HEK293 (cell line): Measurements from ENCODE around the gene NAV2.

Experiments
- CTCF ChIA-PET: fragments of 350-600 bp; formaldehyde crosslinking; extraction: SDS; loops from one replicate; lab custom pipeline; 2021; ENCODE audit warnings: antibody characterized with exemption; lab: Yijun Ruan, JAX
- POLR2A ChIA-PET: fragments of 300-600 bp; formaldehyde crosslinking; extraction: SDS; loops from one replicate; lab custom pipeline; 2020; ENCODE audit warnings: antibody characterized with exemption, inconsistent platforms; lab: Yijun Ruan, JAX
- H3K27ac ChIP-seq: fragments of 200-500 bp; sonication (Bioruptor generic); 2 replicates; pipeline ENCODE4 v1.5.1; 2014; ENCODE audit warnings: low read depth, low read length, control low read depth, inconsistent platforms; ENCODE audit errors: extremely low read depth
- H3K36me3 ChIP-seq, 2 experiments: fragments of 200-500 bp in 1 of 2; sonication (Bioruptor generic) in 1 of 2; 1 replicate in 1 of 2; 2 replicates in 1 of 2; pipeline ENCODE4 v1.5.1; 2014 to 2017; ENCODE audit warnings: inconsistent platforms in 2 of 2, low read length in 2 of 2; ENCODE audit not compliant: control insufficient read depth in 2 of 2, insufficient read depth in 1 of 2
- H3K4me1 ChIP-seq: fragments of 200-500 bp; sonication (Bioruptor generic); 2 replicates; pipeline ENCODE4 v1.5.1; 2014; ENCODE audit warnings: mild to moderate bottlenecking, low read length, inconsistent platforms; ENCODE audit not compliant: control insufficient read depth, insufficient read depth
- H3K4me3 ChIP-seq: 2 replicates; pipeline ENCODE4 v1.5.1; 2011; ENCODE audit warnings: low read depth, mild to moderate bottlenecking, control low read depth, low read length, moderate library complexity
- H3K9me3 ChIP-seq: fragments of 200-500 bp; sonication (Bioruptor generic); 2 replicates; pipeline ENCODE4 v1.5.1; 2014; ENCODE audit warnings: low read depth, low read length, inconsistent platforms; ENCODE audit not compliant: control insufficient read depth, insufficient read depth
- BCL11B ChIP-seq: fragments of 450-650 bp; formaldehyde crosslinking; IDR thresholded peaks from 2 replicates; pipeline ENCODE4 v1.5.1; 2016; ENCODE audit warnings: low read depth, missing biosample characterization, missing genetic modification characterization
- BCL6B ChIP-seq: fragments of 450-650 bp; formaldehyde crosslinking; IDR thresholded peaks from 2 replicates; pipeline ENCODE4 v1.5.1; 2017; ENCODE audit warnings: missing biosample characterization, missing genetic modification characterization
- GLIS1 ChIP-seq: fragments of 450-650 bp; formaldehyde crosslinking; IDR thresholded peaks from 2 replicates; pipeline ENCODE4 v1.5.1; 2016; ENCODE audit warnings: missing biosample characterization, missing genetic modification characterization
- HIC1 ChIP-seq: fragments of 450-650 bp; formaldehyde crosslinking; IDR thresholded peaks from 2 replicates; pipeline ENCODE4 v1.5.1; 2016; ENCODE audit warnings: missing biosample characterization, missing genetic modification characterization
- RBAK ChIP-seq: fragments of 450-650 bp; formaldehyde crosslinking; IDR thresholded peaks from 2 replicates; pipeline ENCODE4 v1.5.1; 2016; ENCODE audit warnings: missing biosample characterization, missing genetic modification characterization
- SCRT1 ChIP-seq: fragments of 450-650 bp; formaldehyde crosslinking; IDR thresholded peaks from 2 replicates; pipeline ENCODE4 v1.5.1; 2016; ENCODE audit warnings: missing biosample characterization, missing genetic modification characterization, borderline replicate concordance
- TCF7L2 ChIP-seq: IDR thresholded peaks from 2 replicates; pipeline ENCODE4 v1.6.1; 2011; ENCODE audit warnings: low read depth, mild to moderate bottlenecking, inconsistent platforms, low read length, moderate library complexity, borderline replicate concordance
- ZBTB48 ChIP-seq: fragments of 450-650 bp; formaldehyde crosslinking; IDR thresholded peaks from 2 replicates; pipeline ENCODE4 v1.5.1; 2016; ENCODE audit warnings: missing biosample characterization, missing genetic modification characterization
- ZNF112 ChIP-seq: fragments of 450-650 bp; formaldehyde crosslinking; IDR thresholded peaks from 2 replicates; pipeline ENCODE4 v1.5.0; 2017; ENCODE audit warnings: missing biosample characterization, missing genetic modification characterization
- ZNF157 ChIP-seq: fragments of 450-650 bp; formaldehyde crosslinking; IDR thresholded peaks from 2 replicates; pipeline ENCODE4 v1.5.1; 2016; ENCODE audit warnings: missing biosample characterization, missing genetic modification characterization
- ZNF174 ChIP-seq: fragments of 450-650 bp; formaldehyde crosslinking; IDR thresholded peaks from 2 replicates; pipeline ENCODE4 v1.5.0; 2017; ENCODE audit warnings: missing biosample characterization, mild to moderate bottlenecking, missing genetic modification characterization
- ZNF175 ChIP-seq: fragments of 450-650 bp; formaldehyde crosslinking; IDR thresholded peaks from 2 replicates; pipeline ENCODE4 v1.5.1; 2016; ENCODE audit warnings: missing biosample characterization, missing genetic modification characterization
- ZNF2 ChIP-seq: fragments of 450-650 bp; formaldehyde crosslinking; IDR thresholded peaks from 2 replicates; pipeline ENCODE4 v1.5.1; 2016; ENCODE audit warnings: missing biosample characterization, missing genetic modification characterization
- ZNF335 ChIP-seq: fragments of 450-650 bp; formaldehyde crosslinking; conservative IDR thresholded peaks from 2 replicates; pipeline ENCODE4 v1.5.1; 2016; ENCODE audit warnings: missing biosample characterization, missing genetic modification characterization
- ZNF350 ChIP-seq: fragments of 450-650 bp; formaldehyde crosslinking; IDR thresholded peaks from 2 replicates; pipeline ENCODE4 v1.5.0; 2017; ENCODE audit warnings: missing biosample characterization, mild to moderate bottlenecking, missing genetic modification characterization
- ZNF391 ChIP-seq: fragments of 450-650 bp; formaldehyde crosslinking; IDR thresholded peaks from 2 replicates; pipeline ENCODE4 v1.5.1; 2016; ENCODE audit warnings: low read depth, missing biosample characterization, missing genetic modification characterization, borderline replicate concordance
- ZNF521 ChIP-seq: fragments of 450-650 bp; formaldehyde crosslinking; IDR thresholded peaks from 2 replicates; pipeline ENCODE4 v1.5.1; 2017; ENCODE audit warnings: missing biosample characterization, mild to moderate bottlenecking, missing genetic modification characterization
- ZNF645 ChIP-seq: fragments of 450-650 bp; formaldehyde crosslinking; IDR thresholded peaks from 2 replicates; pipeline ENCODE4; 2016; ENCODE audit warnings: missing biosample characterization, missing genetic modification characterization
- ZNF654 ChIP-seq: fragments of 450-650 bp; formaldehyde crosslinking; IDR thresholded peaks from 2 replicates; pipeline ENCODE4 v1.5.1; 2016; ENCODE audit warnings: low read depth, missing biosample characterization, missing genetic modification characterization
- ZNF658 ChIP-seq: fragments of 450-650 bp; formaldehyde crosslinking; IDR thresholded peaks from 2 replicates; pipeline ENCODE4; 2016; ENCODE audit warnings: missing biosample characterization, missing genetic modification characterization
- ZNF677 ChIP-seq: fragments of 450-650 bp; IDR thresholded peaks from 2 replicates; pipeline ENCODE4 v1.5.0; 2018; ENCODE audit warnings: missing biosample characterization, mild to moderate bottlenecking, missing genetic modification characterization, moderate library complexity
- ZNF792 ChIP-seq: fragments of 450-650 bp; formaldehyde crosslinking; IDR thresholded peaks from 2 replicates; pipeline ENCODE4 v1.5.1; 2016; ENCODE audit warnings: missing biosample characterization, missing genetic modification characterization
- ZNF843 ChIP-seq: fragments of 450-650 bp; formaldehyde crosslinking; IDR thresholded peaks from 2 replicates; pipeline ENCODE4 v1.5.1; 2016; ENCODE audit warnings: missing biosample characterization, missing genetic modification characterization
- TF ChIP-seq, protein P1 (sequence below): fragments of 450-650 bp; formaldehyde crosslinking; IDR thresholded peaks from 2 replicates; pipeline ENCODE4 v1.5.1; 2016; ENCODE audit warnings: missing biosample characterization, missing genetic modification characterization
- TF ChIP-seq, protein P2 (sequence below): fragments of 450-650 bp; formaldehyde crosslinking; IDR thresholded peaks from 2 replicates; pipeline ENCODE4 v1.5.1; 2016; ENCODE audit warnings: missing biosample characterization, missing genetic modification characterization

Gene NAV2

DNA sequence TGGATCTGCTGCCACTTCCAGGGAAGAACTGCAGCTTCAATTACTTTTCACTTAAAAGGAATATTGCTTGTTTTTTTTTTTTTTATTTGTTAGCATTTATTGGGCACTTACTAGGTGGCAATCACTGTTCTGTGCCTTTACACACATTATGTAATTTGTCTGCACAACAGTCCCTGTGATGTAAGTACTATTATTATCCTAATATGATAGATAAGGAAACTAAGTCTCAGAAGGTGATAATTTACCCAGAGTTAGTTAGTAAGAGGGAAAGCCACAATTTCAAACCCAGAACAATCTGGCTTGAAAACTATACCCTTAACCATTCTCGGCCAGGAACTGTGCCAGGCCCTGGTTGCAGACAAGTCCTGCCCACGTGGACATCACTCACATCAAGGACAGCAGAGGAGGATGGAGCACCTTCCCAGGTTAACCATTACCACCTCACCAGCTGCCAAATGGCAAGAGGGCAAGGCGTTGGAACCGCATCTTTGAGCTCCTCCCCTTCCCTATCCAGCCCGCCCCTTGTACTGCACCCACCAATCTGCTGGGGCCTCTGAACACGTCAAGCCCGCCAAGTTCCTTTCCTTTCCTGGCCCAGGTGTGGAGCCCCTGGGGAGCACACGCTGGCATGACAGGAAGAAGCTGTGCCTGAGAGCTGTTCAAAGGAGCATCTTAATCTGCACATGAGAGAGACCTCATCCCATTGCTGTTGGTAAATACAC is 78.4 kb downstream of the NAV2 start:
- TF ChIP-seq BCL6B (tag by site-specific recombination) (no peak), ZNF174 (tag by site-specific recombination) (no peak), HIC1 (tag by site-specific recombination) (no peak), ZNF2 (tag by site-specific recombination) (no peak), RBAK (tag by site-specific recombination) (no peak), GLIS1 (tag by site-specific recombination) (no peak), BCL11B (tag by site-specific recombination) (no peak), ZNF792 (tag by site-specific recombination) (no peak)
- TF ChIP-seq, all 188 proteins: peak for 0
- CTCF ChIA-PET: interaction anchor here (0.6 kb wide), 2 partner anchors 234 to 1209 kb away, joined by 3 read pairs; no protein-coding TSS in a partner anchor
- Histone ChIP-seq H3K27ac (no peak overlapping the region), H3K9me3 (no peaks in the 10 kb centered on the region), H3K4me1 (0 out of 2 replicates have a peak, but pooled peaks cover under 1% of the 10 kb centered on the region), H3K4me3 (no peak overlapping the region), H3K36me3 (no peaks in the 10 kb centered on the region)
- POLR2A ChIA-PET: interaction anchor here (0.7 kb wide), 1 partner anchor 13 kb away, joined by 3 read pairs; no protein-coding TSS in a partner anchor

DNA sequence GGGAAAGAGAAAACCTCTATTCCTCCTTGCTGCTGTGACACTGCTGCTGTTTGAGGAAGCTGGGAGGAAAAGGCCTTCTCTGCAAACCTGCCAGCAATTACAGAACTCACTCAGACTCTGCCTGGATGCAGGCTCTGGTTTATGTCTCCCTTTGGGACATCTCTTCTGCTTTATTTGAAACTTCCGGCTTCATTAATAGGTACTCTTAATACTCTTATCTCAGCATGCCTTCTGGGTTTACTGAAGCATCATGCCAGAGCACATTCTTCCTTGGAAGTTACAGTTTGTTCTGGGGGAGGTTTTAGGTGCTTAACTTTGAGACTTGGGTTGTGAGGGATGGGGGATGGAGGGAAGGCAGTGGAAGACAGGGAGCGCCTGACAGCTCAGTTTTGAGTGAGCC is 79.9 kb downstream of the NAV2 start:
- no peaks in the 10 kb centered on the region for H3K36me3 ChIP-seq
- H3K9me3 ChIP-seq: no peaks in the 10 kb centered on the region
- H3K27ac ChIP-seq: no peak overlapping the region
- ChIA-PET POLR2A (no interaction called here), CTCF (interaction anchor here (0.6 to 0.7 kb wide), 4 partner anchors 49 to 1488 kb away, joined by 3 read pairs; no protein-coding TSS in a partner anchor)
- TF ChIP-seq SCRT1 (no peak), ZNF521 (tag by site-specific recombination) (no peak), ZNF658 (tag by site-specific recombination) (no peak), ZNF335 (tag by site-specific recombination) (no peak), ZNF175 (tag by site-specific recombination) (no peak), ZNF843 (tag by site-specific recombination) (no peak), ZNF645 (tag by site-specific recombination) (no peak), ZNF112 (tag by site-specific recombination) (no peak), ZNF677 (no peak)
- no peak overlapping the region for H3K4me3 ChIP-seq
- H3K4me1 ChIP-seq: no peaks in the 10 kb centered on the region

GRCh38 chr11:19793326-19793725 is 80.7 kb downstream of the NAV2 start:
- CTCF ChIA-PET: no interaction called here
- POLR2A ChIA-PET: no interaction called here
- H3K36me3 ChIP-seq: no peaks in the 10 kb centered on the region
- H3K4me3 ChIP-seq: no peak overlapping the region
- no peak overlapping the region for H3K27ac ChIP-seq
- no peaks in the 10 kb centered on the region for H3K9me3 ChIP-seq
- H3K4me1 ChIP-seq: no peaks in the 10 kb centered on the region
- TF ChIP-seq, protein P1, sequence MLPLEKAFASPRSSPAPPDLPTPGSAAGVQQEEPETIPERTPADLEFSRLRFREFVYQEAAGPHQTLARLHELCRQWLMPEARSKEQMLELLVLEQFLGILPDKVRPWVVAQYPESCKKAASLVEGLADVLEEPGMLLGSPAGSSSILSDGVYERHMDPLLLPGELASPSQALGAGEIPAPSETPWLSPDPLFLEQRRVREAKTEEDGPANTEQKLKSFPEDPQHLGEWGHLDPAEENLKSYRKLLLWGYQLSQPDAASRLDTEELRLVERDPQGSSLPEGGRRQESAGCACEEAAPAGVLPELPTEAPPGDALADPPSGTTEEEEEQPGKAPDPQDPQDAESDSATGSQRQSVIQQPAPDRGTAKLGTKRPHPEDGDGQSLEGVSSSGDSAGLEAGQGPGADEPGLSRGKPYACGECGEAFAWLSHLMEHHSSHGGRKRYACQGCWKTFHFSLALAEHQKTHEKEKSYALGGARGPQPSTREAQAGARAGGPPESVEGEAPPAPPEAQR: no peak
- TF ChIP-seq ZNF654 (tag by site-specific recombination): no peak
- TF ChIP-seq ZNF658 (tag by site-specific recombination): no peak
- TF ChIP-seq ZNF391: no peak
- TF ChIP-seq ZNF350 (tag by site-specific recombination): no peak
- TF ChIP-seq, protein P2, sequence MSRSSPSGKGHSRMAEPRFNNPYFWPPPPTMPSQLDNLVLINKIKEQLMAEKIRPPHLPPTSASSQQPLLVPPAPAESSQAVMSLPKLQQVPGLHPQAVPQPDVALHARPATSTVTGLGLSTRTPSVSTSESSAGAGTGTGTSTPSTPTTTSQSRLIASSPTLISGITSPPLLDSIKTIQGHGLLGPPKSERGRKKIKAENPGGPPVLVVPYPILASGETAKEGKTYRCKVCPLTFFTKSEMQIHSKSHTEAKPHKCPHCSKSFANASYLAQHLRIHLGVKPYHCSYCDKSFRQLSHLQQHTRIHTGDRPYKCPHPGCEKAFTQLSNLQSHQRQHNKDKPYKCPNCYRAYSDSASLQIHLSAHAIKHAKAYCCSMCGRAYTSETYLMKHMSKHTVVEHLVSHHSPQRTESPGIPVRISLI (tag by site-specific recombination): no peak
- no peak for TF ChIP-seq GLIS1 (tag by site-specific recombination)
- no peak for TF ChIP-seq ZNF157 (tag by site-specific recombination)
- TF ChIP-seq TCF7L2: no peak
- TF ChIP-seq ZBTB48 (tag by site-specific recombination): no peak
